GM21528 (cell line): ENCODE measurements around the gene NES.

Experiments
- ATAC-seq: cut with Tn5 transposase; IDR thresholded peaks from one replicate; pipeline ENCODE4 v1.9.1; 2021; ENCODE audit warnings: mild to moderate bottlenecking, moderate library complexity; ENCODE audit not compliant: unreplicated experiment, low FRiP score

Gene NES

DNA sequence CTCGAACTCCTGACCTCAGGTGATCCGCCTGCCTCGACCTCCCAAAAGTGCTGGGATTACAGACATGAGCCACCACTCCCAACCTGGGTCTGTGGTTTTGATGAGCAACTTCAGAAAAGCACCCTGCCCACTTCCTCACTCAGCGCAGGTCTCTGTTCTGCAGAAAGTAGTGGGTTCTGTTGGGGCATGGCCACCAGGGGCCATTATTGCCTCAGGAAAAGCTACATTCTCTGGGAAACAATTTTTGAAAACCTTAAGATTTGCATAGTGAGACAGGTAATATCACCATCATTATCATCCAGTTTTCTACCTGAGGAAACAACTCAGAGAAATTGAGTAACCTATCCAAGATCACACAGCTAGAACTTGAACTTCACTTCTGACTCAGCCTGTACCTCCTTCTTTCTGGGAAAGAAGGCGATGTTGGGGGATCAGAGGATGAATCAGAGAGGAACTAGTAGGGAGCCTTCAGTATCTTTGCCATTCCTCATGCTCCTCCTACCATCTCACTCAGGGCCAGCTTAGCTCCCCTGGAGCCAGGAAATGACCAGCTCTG lies 7.1 kb upstream of the NES start:
- ATAC-seq = no peak

DNA sequence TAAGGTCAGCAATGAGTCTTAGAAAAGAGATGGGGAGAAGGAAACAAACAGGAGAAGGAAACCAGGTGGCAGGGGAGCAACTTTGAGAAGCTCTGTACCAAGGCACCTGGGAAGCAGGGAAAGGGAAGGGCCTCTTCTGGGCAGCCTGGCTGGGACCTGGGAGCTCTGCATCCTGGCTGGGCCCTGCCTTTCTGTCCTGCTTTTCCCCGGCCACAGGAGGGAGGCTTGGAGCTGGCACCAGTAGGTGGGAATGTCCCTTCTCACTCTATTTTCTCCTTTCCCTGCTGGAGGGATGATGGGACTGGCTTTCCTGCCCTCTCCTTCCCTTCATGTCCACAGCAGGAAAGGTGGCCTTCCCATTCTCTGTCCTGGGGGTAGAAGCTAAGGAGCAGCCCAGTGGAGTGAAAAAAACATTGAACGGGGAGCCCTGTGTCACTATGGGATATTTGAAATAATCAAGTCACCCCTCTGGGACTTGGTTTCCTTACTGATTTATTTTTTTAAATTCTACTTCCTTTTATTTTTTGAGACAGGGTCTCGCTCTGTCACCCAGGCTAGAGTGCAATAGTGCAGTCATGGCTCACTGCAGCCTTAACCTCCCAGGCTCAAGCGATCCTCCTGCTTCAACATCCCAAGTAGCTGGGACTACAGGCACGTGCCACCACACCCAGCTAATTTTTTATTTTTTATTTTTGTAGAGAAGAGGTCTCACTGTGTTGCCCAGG lies 5.1 kb upstream of the NES start:
- no peak for ATAC-seq

DNA sequence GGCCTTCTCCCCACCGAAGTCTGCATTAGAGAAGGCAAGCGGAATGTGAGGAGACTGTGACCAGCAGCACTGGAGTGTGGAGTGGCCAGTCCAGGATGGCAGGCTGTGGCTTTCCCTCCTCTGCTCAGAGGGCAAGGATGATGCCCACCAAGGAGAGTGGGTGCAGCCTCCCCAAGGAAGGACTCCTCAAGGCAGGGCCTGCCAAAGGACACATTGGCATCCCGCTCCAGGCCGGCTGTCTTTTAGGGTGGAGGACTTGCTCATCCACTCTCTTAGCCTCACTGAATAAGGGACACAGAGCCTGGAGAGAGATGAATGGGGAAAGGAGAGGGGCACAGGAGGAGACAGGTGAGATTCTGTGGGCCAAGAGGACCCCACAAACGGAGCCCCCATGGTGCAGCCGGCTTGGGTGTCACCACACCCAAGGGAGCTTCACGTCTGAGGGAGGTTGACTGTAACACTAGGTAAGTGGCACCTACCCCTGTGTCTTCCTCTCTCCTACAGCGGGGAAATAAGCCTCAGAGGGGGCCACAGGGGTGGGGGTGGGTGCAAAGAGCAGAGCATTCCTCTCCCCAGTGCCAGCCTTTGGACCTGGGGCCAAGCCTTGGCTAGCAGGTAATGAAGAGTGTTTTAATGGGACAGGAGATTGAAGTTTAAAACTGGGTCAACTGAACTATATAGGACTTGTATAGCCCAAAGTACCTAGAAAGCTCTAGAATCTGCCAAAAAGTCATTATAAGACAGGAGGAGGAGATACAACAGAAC lies 4.2 kb upstream of the NES start:
- ATAC-seq = no peak

DNA sequence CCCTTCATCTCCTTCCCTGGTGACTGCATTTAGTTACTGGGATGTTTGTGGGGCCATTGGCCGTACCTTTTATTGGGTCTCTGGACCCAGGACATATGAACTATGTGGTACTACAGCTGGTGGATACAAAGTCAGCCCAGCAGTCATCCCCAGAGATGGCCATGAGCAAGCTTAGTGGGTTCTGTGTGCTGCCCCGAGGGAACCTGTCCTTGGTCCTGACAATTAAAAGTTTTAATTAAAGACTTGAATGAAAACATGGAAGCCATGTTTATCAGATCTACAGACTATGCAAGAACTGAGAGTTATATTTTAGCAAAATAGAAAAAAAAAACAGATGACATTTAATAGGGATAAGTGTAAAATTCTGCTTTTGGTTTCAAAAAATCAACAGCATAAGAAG lies 2.8 kb upstream of the NES start:
- no peak for ATAC-seq

DNA sequence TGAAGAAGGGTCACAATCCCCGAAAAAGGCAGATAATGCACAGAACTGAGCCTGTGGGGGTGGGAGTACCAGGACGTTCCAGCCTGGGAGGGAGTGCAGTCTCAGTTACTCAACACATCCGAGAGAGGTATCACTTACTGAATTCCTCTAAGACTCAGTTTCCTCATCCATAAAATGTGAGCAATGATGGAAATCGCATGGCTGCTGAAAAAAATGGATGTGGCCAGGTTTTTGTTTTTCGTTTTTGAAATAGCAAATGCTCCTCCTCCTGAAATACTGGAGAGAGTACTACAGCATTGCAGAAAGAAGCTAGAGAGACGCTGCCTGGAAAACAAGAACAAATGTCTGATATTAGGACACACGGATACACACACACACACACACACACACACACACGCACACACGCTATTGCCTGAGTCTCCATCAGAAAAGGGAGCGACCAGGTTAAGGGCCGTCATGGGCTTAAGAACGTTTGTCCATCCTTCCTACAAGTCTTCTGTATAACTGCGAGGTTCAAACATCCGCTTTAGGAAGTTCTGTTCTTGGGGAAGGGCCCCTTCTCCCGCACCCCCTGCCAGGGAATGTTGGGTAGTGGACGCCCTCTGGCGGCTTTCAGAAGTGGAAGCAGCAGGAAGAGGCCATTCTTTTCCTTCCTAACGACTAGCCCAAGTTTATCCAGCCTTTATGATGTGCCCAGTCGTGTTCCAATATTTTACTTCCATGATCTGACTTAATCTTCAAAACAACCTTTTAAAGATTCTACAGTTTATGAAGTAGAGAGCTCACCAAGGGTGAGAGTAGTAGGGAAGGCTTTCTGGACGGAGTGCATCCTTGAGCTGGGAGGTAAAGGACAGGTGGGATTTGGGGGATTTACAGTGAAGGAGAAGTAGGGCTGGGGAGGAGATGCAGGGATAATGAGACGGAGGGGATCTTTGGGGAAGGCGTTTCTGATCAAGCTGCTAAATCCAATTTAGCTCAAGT lies 699 bp upstream of the NES start:
- no peak for ATAC-seq

DNA sequence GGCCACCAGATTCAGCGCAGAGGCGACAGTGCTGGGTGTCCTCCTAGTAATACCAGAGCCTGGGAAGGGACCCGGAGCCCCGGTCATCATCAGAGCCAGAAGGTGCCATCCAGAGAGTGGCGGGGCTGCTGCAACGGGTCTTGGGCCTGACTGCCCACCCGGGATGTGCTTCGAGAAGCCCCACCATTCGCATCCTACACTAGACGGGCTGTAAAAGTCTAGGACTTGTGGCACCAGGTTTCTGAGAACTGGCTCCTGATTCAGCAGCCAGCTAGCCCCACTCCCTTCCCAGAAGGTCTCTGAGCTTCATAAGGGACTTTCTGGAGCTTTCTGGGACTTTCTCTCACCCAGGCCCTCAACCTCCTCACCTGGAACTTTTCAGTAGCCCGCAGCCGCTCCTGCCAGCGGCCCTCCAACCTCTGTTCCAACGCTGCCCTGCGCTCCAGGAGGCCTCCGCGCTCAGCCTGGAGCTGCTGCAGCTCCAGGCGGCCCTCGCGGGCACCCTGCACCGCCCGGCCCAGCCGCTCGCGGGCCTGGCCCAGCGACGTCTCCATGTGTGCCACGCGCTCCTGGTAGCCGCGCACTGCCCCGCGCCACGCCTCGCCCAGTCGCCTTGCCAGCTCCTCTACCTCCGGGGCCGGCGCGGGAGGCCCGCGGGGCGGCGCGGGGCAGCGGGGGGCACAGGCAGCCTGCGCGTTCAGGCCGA lies 940 bp downstream of the NES start:
- ATAC-seq = no peak

DNA sequence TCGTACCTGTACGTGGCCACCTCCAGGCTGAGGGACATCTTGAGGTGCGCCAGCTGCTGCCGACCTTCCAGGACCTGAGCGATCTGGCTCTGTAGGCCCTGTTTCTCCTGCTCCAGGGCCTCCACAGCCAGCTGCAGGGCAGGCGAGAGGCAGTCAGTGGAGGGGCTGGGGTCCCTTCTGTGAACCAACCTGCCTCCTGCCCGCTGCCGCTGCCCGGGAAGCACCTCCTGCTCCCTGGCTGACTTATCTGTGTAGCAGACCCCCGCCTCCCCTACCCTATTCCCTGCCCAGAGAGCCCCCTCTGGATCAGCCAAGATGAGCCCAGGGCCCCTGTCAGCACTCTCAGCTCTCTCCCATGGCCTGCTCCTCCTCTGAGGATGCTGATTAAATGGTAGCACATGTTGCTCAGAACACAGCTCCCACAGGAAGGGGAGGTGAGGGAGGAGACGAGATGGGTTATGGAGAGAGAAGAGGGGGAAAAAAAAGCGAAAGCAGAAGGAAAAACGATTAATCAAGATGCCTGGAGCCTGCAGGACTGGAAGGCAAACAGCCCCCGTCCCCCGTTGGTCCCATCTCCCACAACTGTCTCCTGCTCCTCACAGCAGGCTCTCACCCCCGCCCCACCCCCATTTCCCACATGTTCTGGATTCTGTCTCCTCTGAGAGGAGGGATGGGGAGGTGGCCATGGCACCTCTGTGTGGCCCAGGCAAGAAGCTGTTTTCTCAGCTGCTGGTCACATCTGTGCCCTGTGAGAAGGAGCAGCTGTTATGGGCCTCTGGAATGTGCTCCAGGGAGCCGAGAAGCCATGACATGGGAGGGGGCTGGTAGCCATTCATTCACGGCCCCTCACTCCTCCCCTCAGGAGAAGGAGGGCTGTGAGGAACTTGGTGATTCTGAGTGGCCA lies 1.7 kb downstream of the NES start:
- no peak for ATAC-seq

DNA sequence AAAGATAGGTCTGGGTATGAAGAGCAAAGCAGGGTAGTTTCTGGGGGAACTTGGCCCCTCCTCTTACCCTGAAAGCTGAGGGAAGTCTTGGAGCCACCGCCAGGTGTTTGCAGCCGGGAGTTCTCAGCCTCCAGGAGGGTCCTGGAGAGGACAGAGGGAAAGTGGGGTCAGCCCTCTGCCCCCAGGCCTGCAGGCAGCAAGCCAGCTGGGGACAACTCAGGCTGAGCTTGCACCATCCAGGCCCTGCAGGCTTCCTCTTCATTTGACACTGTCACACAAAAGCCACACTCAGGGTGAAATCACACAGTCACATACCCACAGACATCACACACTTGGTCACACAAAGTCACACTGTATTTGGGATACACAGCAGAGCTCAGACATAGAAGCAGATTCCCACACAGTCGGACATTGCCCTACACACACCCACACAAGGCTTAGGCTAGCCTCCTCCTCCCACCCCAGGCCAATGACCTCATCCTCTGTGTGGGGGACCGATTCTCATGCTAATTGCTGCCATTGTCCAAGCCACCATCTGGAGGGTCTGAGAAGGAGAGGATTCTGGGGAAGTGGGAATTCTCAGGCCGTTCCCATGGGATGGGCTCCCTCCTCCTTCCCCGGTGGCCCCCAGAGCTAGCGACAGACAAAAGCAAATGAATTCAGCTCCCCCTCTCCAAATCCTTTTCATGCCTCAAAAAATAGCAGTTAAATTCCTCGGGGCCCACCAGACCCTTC lies 3.7 kb downstream of the NES start:
- no peak for ATAC-seq

DNA sequence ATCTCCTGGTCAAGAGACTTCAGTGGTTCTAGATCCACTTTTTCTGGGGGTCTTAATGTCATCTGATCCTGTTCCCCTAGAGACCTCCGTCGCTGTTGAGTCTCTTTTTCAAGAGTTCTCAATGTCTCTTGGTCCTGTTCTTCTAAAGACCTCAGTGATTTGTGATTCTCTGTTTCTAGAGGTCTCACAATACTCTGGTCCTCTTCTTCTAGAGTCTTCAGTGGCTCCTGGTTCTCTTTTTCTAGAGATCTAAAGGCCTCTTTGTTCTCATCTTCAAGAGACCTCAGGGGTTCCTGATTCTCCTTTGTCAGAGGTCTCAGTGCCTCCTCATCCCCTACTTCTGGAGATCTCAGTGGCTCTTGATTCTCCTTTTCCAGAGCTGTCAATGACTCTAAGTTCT lies 5.4 kb downstream of the NES start:
- no peak for ATAC-seq

DNA sequence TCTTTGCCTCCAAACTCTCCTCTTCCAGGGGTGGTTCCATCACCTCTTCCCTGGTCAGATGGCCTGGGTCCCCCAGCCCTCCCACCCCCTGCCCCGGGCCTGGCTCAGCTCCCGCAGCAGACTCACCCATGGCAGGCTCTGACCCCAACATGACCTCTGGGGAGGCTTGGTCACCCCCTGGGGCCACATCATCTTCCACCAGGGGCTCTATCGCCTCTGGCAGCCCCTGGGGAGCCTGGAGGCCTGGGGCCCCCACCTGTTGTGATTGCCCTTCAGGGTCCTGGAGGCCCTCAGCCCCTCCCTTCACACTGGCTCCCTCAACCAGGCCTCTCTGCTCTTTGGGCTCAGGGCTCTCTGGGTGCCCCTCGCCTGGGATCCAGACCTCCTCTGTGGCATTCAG lies 6.4 kb downstream of the NES start:
- no peak for ATAC-seq

DNA sequence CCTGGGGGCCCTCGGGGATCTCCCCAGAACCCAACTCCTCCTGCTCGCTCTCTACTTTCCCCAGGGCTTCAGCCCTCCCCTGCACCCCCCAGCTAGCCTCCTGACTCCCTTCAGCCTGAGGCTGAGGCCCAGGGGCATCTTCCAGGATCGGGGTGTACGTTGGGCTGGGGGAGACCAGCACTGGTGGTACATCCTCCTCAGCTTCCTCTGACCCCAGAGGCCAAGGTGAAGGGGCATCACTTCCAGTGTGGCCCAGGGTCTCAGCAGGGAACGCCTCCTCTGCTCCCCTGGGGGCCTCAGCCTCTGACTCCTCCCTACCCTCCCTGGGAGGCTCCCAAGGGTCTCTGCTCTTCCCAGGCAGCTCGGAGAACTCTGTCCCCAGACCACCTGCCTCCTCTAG lies 6.8 kb downstream of the NES start:
- no peak for ATAC-seq

DNA sequence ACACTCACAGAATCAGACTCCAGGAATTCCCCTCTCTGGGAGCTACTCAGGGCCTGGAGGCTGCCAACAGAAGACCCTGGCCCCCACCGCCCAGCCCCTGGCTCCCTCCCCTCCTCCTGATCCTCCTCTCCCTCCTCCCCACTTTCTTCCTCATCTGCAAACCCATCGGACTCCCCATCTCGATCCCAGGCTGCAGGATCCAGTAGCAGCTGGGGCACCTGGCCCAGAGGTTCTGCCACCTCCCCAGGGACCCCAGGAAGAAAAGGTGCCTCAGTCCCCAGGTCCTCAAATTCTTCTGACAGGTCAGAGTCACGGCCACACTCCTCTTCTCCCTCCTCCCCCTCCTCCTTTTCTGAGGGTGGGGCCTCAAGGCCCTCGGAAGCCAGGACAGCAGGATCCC lies 7.4 kb downstream of the NES start:
- ATAC-seq = no peak

DNA sequence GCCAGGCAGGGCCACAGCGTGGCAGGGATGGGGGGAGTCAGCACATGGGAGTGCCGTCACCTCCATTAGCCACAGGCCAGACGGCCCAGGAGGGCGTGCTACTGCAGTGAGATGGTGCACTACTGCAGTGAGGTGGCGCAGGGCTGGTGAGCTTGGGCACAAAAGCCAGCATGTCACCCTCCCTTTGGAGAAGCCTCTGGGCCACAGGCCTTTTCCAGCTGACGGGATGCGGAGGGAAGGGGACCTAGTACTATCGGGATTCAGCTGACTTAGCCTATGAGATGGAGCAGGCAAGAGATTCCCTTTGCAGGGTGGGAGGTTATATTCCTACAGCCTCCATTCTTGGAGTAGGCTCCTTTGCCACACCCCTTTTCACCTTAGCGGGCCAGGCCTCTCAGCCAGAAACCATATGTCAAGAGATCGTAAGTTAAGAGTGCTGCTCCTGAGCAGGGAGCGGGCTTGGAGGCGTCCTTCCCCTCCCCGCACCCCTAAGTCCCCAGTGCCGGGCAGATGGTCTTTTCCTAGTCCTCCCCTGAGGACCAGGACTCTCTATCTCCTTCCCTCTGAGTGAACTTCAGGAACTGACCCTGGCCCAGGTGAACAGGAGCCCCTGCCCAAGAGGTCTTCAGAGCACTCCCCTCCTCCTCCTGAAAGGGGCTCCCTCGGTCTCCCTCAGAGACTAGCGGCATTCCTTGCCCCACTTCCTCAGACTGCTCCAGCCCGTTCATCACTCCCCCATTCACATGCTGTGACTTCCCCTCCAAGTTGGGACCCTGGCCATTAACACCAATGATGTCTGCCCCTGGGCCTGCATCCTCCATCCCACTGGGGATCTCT lies 8.2 kb downstream of the NES start:
- no peak for ATAC-seq

DNA sequence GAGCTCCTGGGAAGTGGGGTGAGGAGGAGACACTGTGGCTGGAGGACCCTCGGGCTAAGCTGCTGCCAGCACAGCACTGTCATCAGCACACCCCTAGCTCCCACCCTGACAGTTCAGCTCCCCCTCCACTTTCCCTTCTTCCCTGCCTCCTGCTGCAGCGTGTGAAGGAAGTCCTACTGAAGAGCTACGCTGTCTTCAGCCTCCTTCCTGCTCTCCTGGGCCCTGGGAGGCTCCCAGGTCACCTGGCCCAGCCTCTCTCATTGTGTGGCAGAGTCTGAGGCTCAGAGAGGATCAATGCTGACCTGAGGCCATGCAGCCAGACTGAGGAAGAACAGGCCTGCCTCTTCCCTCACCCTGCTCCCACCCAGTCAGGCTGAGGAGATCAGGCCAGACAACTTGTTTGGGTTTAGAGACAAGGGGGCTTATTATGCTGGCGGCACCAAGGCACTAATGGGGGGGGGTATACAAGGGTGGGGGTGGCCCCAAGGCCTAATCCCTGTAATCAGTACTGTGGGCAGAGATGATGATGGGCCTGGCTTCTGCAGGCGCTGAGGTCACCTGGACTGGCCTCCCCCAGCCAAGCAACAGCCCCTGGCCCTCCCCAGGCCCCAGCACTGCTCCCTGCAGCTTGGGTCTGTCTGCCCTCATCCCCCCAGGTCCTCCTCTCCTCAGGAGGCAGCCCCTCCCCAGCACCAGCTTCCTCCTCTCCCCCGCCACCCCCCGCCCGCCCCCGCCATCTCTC lies 9.1 kb downstream of the NES start:
- no peak for ATAC-seq

DNA sequence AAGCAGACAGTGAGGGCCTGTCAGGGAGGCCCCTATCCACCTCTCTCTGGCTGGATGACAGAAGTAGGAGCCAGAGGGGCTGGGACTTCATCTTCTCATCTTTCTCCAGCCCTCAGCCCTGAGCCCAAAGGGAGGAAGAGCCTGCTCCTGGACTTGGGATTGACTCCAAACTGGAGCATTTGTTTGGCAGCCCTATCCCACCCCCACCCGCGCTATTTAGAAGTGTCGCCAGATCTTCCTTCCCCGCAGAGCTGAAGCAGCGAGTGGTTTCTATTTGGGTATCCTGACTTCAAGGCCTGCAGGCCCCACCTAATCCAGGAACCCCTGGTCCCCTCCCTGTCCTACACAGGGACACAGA lies 9.6 kb downstream of the NES start:
- ATAC-seq = no peak

DNA sequence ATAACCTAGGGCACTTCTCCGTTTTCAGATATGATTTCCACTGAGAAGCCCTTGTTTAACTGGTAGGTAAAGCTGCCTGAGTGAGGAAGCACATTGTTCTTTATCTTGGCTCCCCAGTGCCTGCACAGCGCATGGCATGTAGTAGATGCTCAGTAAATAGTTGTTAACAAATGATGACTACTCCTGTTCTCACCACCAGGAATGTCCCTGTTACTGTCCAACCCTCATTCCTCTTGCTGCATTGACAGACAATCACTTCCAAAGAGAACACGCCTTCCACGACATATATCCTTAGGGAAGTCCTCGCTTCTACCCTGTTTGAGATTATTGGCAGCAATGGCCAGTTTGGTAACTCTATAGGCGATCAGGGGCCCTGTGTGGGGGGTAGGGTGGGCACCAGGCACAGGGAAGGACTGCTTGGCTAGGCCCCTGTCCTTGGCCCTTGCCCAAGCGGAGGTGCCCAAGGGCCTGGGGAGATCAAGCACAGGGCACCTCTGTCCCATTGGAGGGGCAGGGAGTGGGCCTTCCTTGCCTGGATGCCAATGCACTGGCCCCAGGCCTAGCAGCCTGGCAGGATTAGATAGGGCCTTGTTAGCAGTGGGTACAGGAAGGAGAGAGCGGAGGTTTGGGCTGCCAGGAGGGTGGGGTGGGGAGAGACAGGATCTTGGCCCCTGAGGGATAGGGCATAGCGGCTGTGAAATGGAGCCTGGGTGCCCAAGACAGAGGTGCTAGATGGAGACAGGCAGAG lies 10.2 kb downstream of the NES start:
- no peak for ATAC-seq
